ENCODE results near the gene LRMDA. TPM values are rescaled to one million over a fixed set of nuclear protein-coding genes. Genes with fewer than 3 reads are reported as not detected.

The LRMDA gene
- total and polyA plus RNA-seq, 2 of the 13 experiments (the other 11 are each of a cell fraction or from before 2014, with no cell fraction given): 13.4 to 22.0 TPM

DNA sequence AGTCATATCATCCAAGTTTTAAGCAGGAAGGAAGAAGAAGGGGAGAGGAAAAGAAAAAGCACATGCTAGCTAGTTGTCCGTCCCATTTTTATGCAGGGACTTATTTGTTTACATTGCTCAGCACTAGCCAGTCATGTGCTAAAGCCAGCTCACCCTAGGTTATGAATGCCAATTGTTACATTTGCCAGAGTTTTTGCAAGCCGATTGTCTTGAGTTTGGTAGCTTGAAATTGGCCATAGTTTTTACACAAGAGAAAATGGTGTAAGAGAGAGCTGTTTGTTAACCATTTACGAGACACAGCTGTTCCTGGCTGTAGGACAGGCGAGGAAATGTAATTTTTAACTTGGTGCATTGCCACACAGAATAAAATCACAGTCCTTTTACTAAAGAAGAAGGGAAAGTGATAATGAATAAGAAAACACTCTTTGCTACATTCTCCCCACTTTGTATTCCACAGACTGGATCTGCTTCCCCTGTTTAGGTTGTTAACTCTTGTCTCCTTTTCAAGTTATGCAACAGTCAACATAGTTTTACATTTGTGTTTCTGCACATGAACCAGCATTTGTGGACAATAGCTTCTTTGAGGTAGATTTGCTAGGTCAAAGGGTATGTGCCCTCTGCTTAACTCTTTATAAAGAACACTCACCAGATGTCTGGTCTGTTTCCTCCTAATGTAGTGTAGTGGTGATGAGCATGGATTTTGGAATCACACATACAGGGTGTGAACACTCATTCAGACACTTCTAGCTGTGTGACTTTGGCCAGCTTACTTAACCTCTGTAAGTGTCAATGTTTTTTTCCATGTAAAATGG is 357.2 kb downstream of the LRMDA start (continued):
- TF ChIP-seq, protein P1, sequence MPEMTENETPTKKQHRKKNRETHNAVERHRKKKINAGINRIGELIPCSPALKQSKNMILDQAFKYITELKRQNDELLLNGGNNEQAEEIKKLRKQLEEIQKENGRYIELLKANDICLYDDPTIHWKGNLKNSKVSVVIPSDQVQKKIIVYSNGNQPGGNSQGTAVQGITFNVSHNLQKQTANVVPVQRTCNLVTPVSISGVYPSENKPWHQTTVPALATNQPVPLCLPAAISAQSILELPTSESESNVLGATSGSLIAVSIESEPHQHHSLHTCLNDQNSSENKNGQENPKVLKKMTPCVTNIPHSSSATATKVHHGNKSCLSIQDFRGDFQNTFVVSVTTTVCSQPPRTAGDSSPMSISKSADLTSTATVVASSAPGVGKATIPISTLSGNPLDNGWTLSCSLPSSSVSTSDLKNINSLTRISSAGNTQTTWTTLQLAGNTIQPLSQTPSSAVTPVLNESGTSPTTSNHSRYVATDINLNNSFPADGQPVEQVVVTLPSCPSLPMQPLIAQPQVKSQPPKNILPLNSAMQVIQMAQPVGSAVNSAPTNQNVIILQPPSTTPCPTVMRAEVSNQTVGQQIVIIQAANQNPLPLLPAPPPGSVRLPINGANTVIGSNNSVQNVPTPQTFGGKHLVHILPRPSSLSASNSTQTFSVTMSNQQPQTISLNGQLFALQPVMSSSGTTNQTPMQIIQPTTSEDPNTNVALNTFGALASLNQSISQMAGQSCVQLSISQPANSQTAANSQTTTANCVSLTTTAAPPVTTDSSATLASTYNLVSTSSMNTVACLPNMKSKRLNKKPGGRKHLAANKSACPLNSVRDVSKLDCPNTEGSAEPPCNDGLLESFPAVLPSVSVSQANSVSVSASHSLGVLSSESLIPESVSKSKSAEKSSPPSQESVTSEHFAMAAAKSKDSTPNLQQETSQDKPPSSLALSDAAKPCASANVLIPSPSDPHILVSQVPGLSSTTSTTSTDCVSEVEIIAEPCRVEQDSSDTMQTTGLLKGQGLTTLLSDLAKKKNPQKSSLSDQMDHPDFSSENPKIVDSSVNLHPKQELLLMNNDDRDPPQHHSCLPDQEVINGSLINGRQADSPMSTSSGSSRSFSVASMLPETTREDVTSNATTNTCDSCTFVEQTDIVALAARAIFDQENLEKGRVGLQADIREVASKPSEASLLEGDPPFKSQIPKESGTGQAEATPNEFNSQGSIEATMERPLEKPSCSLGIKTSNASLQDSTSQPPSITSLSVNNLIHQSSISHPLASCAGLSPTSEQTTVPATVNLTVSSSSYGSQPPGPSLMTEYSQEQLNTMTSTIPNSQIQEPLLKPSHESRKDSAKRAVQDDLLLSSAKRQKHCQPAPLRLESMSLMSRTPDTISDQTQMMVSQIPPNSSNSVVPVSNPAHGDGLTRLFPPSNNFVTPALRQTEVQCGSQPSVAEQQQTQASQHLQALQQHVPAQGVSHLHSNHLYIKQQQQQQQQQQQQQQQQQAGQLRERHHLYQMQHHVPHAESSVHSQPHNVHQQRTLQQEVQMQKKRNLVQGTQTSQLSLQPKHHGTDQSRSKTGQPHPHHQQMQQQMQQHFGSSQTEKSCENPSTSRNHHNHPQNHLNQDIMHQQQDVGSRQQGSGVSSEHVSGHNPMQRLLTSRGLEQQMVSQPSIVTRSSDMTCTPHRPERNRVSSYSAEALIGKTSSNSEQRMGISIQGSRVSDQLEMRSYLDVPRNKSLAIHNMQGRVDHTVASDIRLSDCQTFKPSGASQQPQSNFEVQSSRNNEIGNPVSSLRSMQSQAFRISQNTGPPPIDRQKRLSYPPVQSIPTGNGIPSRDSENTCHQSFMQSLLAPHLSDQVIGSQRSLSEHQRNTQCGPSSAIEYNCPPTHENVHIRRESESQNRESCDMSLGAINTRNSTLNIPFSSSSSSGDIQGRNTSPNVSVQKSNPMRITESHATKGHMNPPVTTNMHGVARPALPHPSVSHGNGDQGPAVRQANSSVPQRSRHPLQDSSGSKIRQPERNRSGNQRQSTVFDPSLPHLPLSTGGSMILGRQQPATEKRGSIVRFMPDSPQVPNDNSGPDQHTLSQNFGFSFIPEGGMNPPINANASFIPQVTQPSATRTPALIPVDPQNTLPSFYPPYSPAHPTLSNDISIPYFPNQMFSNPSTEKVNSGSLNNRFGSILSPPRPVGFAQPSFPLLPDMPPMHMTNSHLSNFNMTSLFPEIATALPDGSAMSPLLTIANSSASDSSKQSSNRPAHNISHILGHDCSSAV (CRISPR knock-in tag; IDR thresholded peaks at IDR 0.05; ENCODE audit: borderline replicate concordance): no peak
- no peak for TF ChIP-seq IKZF1 (IDR thresholded peaks at IDR 0.05)
- TF ChIP-seq, protein P2, sequence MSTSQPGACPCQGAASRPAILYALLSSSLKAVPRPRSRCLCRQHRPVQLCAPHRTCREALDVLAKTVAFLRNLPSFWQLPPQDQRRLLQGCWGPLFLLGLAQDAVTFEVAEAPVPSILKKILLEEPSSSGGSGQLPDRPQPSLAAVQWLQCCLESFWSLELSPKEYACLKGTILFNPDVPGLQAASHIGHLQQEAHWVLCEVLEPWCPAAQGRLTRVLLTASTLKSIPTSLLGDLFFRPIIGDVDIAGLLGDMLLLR (CRISPR knock-in tag; IDR thresholded peaks at IDR 0.05): no peak
- peak; percentile 64 for TF ChIP-seq TEAD3 (CRISPR knock-in tag; optimal IDR thresholded peaks at IDR 0.05; ENCODE audit: borderline replicate concordance)
- TF ChIP-seq, protein P3, sequence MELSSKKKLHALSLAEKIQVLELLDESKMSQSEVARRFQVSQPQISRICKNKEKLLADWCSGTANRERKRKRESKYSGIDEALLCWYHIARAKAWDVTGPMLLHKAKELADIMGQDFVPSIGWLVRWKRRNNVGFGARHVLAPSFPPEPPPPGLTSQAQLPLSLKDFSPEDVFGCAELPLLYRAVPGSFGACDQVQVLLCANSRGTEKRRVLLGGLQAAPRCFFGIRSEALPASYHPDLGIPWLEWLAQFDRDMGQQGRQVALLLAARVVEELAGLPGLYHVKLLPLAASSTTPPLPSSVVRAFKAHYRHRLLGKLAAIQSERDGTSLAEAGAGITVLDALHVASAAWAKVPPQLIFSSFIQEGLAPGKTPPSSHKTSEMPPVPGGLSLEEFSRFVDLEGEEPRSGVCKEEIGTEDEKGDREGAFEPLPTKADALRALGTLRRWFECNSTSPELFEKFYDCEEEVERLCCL (CRISPR knock-in tag; IDR thresholded peaks at IDR 0.05; ENCODE audit: borderline replicate concordance): no peak
- TF ChIP-seq SAFB2 (CRISPR knock-in tag; IDR thresholded peaks at IDR 0.05; ENCODE audit: borderline replicate concordance, low read depth): no peak
- no peak for TF ChIP-seq GTF3A (CRISPR knock-in tag; conservative IDR thresholded peaks at IDR 0.05)
- no peak for TF ChIP-seq EED (CRISPR knock-in tag; IDR thresholded peaks at IDR 0.05)
- TF ChIP-seq, protein P4, sequence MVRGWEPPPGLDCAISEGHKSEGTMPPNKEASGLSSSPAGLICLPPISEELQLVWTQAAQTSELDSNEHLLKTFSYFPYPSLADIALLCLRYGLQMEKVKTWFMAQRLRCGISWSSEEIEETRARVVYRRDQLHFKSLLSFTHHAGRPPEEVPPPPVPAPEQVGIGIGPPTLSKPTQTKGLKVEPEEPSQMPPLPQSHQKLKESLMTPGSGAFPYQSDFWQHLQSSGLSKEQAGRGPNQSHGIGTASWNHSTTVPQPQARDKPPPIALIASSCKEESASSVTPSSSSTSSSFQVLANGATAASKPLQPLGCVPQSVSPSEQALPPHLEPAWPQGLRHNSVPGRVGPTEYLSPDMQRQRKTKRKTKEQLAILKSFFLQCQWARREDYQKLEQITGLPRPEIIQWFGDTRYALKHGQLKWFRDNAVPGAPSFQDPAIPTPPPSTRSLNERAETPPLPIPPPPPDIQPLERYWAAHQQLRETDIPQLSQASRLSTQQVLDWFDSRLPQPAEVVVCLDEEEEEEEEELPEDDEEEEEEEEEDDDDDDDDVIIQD (CRISPR knock-in tag; IDR thresholded peaks at IDR 0.05; ENCODE audit: low read depth): peak; percentile 88; the same call in 1 of the 2 replicates
- TF ChIP-seq WIZ (CRISPR knock-in tag; IDR thresholded peaks at IDR 0.05): 0 out of 2 replicates have a peak, but pooled peaks have one; percentile 12
- no peak for TF ChIP-seq ZNF432 (CRISPR knock-in tag; IDR thresholded peaks at IDR 0.05; ENCODE audit: borderline replicate concordance)

Data from HepG2 (cell line).